AG04450 (cell line): ENCODE data around the gene ATP8A2. TPM values are rescaled to one million over a fixed set of nuclear protein-coding genes. Genes with fewer than 3 reads are reported as not detected.

Source experiments
- CTCF ChIA-PET: fragments of 300-600, 350-600 bp; formaldehyde crosslinking; extraction: SDS; loops from one replicate; lab custom pipeline; 2022; ENCODE audit warnings: antibody characterized with exemption, inconsistent platforms; lab: Charles Lee
- POLR2A ChIA-PET: fragments of 350-600 bp; formaldehyde crosslinking; extraction: SDS; loops from one replicate; lab custom pipeline; 2021; ENCODE audit warnings: antibody characterized with exemption, inconsistent platforms; lab: Yijun Ruan, JAX
- DNase-seq: peaks from one replicate; pipeline ENCODE4 v3.0.0-alpha.2; 2011; ENCODE audit warnings: low read depth, low spot score
- H3K27ac ChIP-seq: one replicate; pipeline ENCODE4 v1.5.1; 2012; ENCODE audit warnings: low read depth, low read length, control low read depth
- H3K27me3 ChIP-seq: one replicate; pipeline ENCODE4 v1.6.0; 2012; ENCODE audit warnings: low read length; ENCODE audit not compliant: control insufficient read depth, insufficient read depth
- H3K4me3 ChIP-seq: 2 replicates; pipeline ENCODE4 v1.5.1; 2011; ENCODE audit warnings: mild to moderate bottlenecking, low read depth, low read length, control low read depth
- H3K9me3 ChIP-seq: 2 replicates; pipeline ENCODE4 v1.5.1; 2012; ENCODE audit warnings: low read length; ENCODE audit not compliant: control insufficient read depth, insufficient read depth
- polyA plus RNA-seq: library from polyadenylated mRNA; depleted of rRNA; stranded (reverse); fragments of >200 nt; gene quantifications from 2 replicates; pipeline ENCODE4 v1.2.3, GENCODE V29; 2011
- TF ChIP-seq, protein P1 (sequence below): IDR thresholded peaks from 2 replicates; pipeline ENCODE4 v1.5.1; 2011; ENCODE audit warnings: low read depth, low read length, control low read depth, inconsistent platforms

The ATP8A2 gene
- polyA plus RNA-seq, 1 experiment: 0.19 TPM

DNA sequence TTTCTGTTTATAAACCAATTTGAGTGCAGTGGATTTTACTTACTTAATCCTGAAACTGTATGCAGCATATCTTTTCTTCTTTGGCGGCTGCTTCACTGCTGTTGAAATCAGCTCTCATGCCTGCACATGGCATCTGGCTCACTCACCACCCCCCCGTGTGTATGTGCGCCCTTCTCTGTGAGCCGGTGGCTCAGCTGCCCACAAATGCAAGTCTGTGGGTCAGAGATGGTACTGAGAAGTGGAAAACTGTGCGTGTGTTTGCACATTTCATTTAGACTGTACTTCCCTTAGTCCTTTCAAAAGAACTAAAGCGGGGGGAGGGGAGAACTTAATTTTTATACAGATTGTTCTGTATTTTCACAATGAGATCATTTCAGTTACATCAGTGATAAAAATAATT lies 372.4 kb downstream of the ATP8A2 start:
- ChIA-PET POLR2A (no interaction called here), CTCF (no interaction called here)
- Histone ChIP-seq H3K9me3 (no peaks in the 10 kb centered on the region), H3K4me3 (no peak overlapping the region), H3K27me3 (no peaks in the 10 kb centered on the region), H3K27ac (no peak overlapping the region)
- DNase-seq: no peak
- TF ChIP-seq, protein P1, sequence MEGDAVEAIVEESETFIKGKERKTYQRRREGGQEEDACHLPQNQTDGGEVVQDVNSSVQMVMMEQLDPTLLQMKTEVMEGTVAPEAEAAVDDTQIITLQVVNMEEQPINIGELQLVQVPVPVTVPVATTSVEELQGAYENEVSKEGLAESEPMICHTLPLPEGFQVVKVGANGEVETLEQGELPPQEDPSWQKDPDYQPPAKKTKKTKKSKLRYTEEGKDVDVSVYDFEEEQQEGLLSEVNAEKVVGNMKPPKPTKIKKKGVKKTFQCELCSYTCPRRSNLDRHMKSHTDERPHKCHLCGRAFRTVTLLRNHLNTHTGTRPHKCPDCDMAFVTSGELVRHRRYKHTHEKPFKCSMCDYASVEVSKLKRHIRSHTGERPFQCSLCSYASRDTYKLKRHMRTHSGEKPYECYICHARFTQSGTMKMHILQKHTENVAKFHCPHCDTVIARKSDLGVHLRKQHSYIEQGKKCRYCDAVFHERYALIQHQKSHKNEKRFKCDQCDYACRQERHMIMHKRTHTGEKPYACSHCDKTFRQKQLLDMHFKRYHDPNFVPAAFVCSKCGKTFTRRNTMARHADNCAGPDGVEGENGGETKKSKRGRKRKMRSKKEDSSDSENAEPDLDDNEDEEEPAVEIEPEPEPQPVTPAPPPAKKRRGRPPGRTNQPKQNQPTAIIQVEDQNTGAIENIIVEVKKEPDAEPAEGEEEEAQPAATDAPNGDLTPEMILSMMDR: no peak

GRCh38 chr13:25746131-25746530 lies 374.4 kb downstream of the ATP8A2 start:
- TF ChIP-seq, protein P1: no peak
- no peak for DNase-seq
- H3K27ac ChIP-seq: no peak overlapping the region
- no peaks in the 10 kb centered on the region for H3K27me3 ChIP-seq
- ChIA-PET CTCF (no interaction called here), POLR2A (no interaction called here)
- no peak overlapping the region for H3K4me3 ChIP-seq
- H3K9me3 ChIP-seq: no peaks in the 10 kb centered on the region

DNA sequence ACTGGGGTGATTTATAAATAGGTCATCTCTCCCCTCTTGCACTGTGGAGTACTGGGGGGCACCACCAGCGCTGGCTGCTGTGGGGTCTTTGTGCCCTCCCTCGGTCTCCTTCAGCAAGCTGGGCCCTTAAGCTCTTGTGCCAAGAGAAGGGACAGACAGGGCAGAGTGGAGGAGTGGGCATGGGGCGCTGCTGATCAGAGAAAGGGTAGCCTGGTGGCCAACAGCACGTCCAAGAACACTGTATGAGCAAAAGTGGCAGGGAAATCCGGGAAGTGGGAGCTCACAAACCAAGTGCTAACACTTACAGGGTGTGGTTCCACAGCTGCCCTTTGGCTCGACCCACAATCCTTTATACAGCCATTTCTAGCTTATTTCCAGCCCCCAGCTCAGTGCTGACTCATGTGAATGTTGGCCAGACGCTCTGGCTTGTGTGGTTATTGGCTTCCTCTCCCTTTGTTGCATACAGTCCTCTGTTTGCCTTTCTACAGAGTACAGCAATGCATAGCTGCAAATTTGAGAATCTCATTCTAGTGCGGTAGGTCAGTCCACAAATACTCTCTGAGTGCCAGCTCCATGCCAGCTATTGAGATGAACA lies 381.3 kb downstream of the ATP8A2 start:
- Histone ChIP-seq H3K4me3 (no peak overlapping the region), H3K9me3 (no peaks in the 10 kb centered on the region), H3K27ac (no peak overlapping the region), H3K27me3 (no peaks in the 10 kb centered on the region)
- ChIA-PET POLR2A (no interaction called here), CTCF (no interaction called here)
- peak; percentile 18 for DNase-seq
- TF ChIP-seq, protein P1: no peak

- DNase-seq: no peak
- Histone ChIP-seq H3K27ac (no peak overlapping the region), H3K9me3 (no peaks in the 10 kb centered on the region), H3K27me3 (no peaks in the 10 kb centered on the region), H3K4me3 (no peak overlapping the region)
- CTCF ChIA-PET: no interaction called here
- TF ChIP-seq, protein P1: no peak
- POLR2A ChIA-PET: no interaction called here
Measured at GRCh38 chr13:25753976-25754375, 382.2 kb downstream of the ATP8A2 start.

GRCh38 chr13:25756251-25756650 lies 384.5 kb downstream of the ATP8A2 start:
- CTCF ChIA-PET: no interaction called here

More at GRCh38 chr13:25756251-25756650, 384.5 kb downstream of the ATP8A2 start:
- H3K27me3 ChIP-seq: no peaks in the 10 kb centered on the region
- no peaks in the 10 kb centered on the region for H3K9me3 ChIP-seq
- TF ChIP-seq, protein P1: no peak
- no peak overlapping the region for H3K4me3 ChIP-seq
- POLR2A ChIA-PET: no interaction called here
- H3K27ac ChIP-seq: no peak overlapping the region
- DNase-seq: no peak
